Glutamatergic neuron (in vitro differentiated cells): ENCODE results near the gene SYT1. TPM values are rescaled to one million over a fixed set of nuclear protein-coding genes. Genes with fewer than 3 reads are reported as not detected.

ENCODE experiments used
- DNase-seq: peaks from one replicate; pipeline ENCODE4 v3.0.0; 2022
- H3K27ac Mint-ChIP-seq: one replicate; pipeline ENCODE4 v1.8.0; 2020; ENCODE audit warnings: mild to moderate bottlenecking, mixed read lengths, inconsistent platforms; ENCODE audit not compliant: unreplicated experiment
- H3K27me3 Mint-ChIP-seq: one replicate; pipeline ENCODE4 v1.8.0; 2020; ENCODE audit warnings: mild to moderate bottlenecking, moderate library complexity, mixed read lengths, inconsistent platforms; ENCODE audit not compliant: unreplicated experiment
- H3K36me3 Mint-ChIP-seq: one replicate; pipeline ENCODE4 v1.8.0; 2020; ENCODE audit warnings: mild to moderate bottlenecking, mixed read lengths, inconsistent platforms; ENCODE audit not compliant: unreplicated experiment
- H3K4me1 Mint-ChIP-seq: one replicate; pipeline ENCODE4 v1.8.0; 2020; ENCODE audit warnings: mild to moderate bottlenecking, low read depth, mixed read lengths, inconsistent platforms; ENCODE audit not compliant: unreplicated experiment
- H3K4me3 Mint-ChIP-seq: one replicate; pipeline ENCODE4 v1.8.0; 2020; ENCODE audit warnings: mild to moderate bottlenecking, mixed read lengths, inconsistent platforms; ENCODE audit not compliant: unreplicated experiment
- H3K9me3 Mint-ChIP-seq: one replicate; pipeline ENCODE4 v1.8.0; 2020; ENCODE audit warnings: mild to moderate bottlenecking, moderate library complexity, mixed read lengths, inconsistent platforms; ENCODE audit not compliant: unreplicated experiment
- microRNA-seq: library from miRNA; unstranded; fragments of <30 nt; microRNA quantifications from one replicate; pipeline ENCODE4, GENCODE V29; 2020; ENCODE audit not compliant: unreplicated experiment
- total RNA-seq: library from RNA; stranded (reverse); fragmentation: NEBNext Ultra II Directional; extraction: Animal tissue kit (Norgen Biotek cat#: 25700); gene quantifications from one replicate; pipeline ENCODE4 v1.2.1, GENCODE V29; 2021; ENCODE audit not compliant: unreplicated experiment
- TF ChIP-seq, protein P1 (sequence below): fragments of 200-600 bp; sonication (generic); IDR thresholded peaks from one replicate; pipeline ENCODE4 v1.5.0; 2021; ENCODE audit not compliant: partially characterized antibody, unreplicated experiment

The SYT1 gene
- total RNA-seq, 1 donor from 2014 or later: 155 TPM

GRCh38 chr12:79482323-79482722 is 617.7 kb downstream of the SYT1 start:
- Mint-ChIP-seq H3K27me3 (no peaks in the 10 kb centered on the region), H3K9me3 (no peaks in the 10 kb centered on the region), H3K27ac (no peak overlapping the region), H3K4me1 (no peaks in the 10 kb centered on the region), H3K4me3 (no peak overlapping the region), H3K36me3 (no peaks in the 10 kb centered on the region)
- no peak for DNase-seq
- TF ChIP-seq, protein P1, sequence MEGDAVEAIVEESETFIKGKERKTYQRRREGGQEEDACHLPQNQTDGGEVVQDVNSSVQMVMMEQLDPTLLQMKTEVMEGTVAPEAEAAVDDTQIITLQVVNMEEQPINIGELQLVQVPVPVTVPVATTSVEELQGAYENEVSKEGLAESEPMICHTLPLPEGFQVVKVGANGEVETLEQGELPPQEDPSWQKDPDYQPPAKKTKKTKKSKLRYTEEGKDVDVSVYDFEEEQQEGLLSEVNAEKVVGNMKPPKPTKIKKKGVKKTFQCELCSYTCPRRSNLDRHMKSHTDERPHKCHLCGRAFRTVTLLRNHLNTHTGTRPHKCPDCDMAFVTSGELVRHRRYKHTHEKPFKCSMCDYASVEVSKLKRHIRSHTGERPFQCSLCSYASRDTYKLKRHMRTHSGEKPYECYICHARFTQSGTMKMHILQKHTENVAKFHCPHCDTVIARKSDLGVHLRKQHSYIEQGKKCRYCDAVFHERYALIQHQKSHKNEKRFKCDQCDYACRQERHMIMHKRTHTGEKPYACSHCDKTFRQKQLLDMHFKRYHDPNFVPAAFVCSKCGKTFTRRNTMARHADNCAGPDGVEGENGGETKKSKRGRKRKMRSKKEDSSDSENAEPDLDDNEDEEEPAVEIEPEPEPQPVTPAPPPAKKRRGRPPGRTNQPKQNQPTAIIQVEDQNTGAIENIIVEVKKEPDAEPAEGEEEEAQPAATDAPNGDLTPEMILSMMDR: no peak

GRCh38 chr12:79482921-79483320 is 618.3 kb downstream of the SYT1 start:
- Mint-ChIP-seq H3K36me3 (no peaks in the 10 kb centered on the region), H3K4me1 (no peaks in the 10 kb centered on the region), H3K9me3 (no peaks in the 10 kb centered on the region), H3K4me3 (no peak overlapping the region), H3K27me3 (no peaks in the 10 kb centered on the region), H3K27ac (no peak overlapping the region)
- DNase-seq: no peak
- TF ChIP-seq, protein P1: no peak

GRCh38 chr12:79486154-79486553 is 621.6 kb downstream of the SYT1 start:
- no peak overlapping the region for H3K4me3 Mint-ChIP-seq

GRCh38 chr12:79487386-79488110 is 623.0 kb downstream of the SYT1 start:
- H3K36me3 Mint-ChIP-seq: no peaks in the 10 kb centered on the region
- DNase-seq: no peak
- no peak overlapping the region for H3K27ac Mint-ChIP-seq
- TF ChIP-seq, protein P1: no peak
- H3K27me3 Mint-ChIP-seq: no peaks in the 10 kb centered on the region
- H3K4me1 Mint-ChIP-seq: no peaks in the 10 kb centered on the region
- H3K9me3 Mint-ChIP-seq: no peaks in the 10 kb centered on the region
- H3K4me3 Mint-ChIP-seq: no peak overlapping the region

More at GRCh38 chr12:79486154-79486553, 621.6 kb downstream of the SYT1 start:
- H3K9me3 Mint-ChIP-seq: no peaks in the 10 kb centered on the region
- TF ChIP-seq, protein P1: no peak
- H3K36me3 Mint-ChIP-seq: no peaks in the 10 kb centered on the region
- DNase-seq: no peak
- H3K4me1 Mint-ChIP-seq: no peaks in the 10 kb centered on the region
- no peaks in the 10 kb centered on the region for H3K27me3 Mint-ChIP-seq
- H3K27ac Mint-ChIP-seq: no peak overlapping the region

Small RNA genes within 50 kb of the gene (microRNA-seq; reads per million reads assigned to microRNA genes)
- gene MIR1252: 0.96 reads per million
